CD14-positive monocyte (primary cell): Measurements from ENCODE around the gene PRKRA. TPM values are rescaled to one million over a fixed set of nuclear protein-coding genes. Genes with fewer than 3 reads are reported as not detected.

Source experiments
- DNase-seq, 3 donors: peaks; one replicate each; pipeline ENCODE4 v3.0.0-alpha.2; 2011 to 2022
- H2AFZ ChIP-seq: 2 replicates; pipeline ENCODE4 v1.6.0; 2012; ENCODE audit warnings: mild to moderate bottlenecking, low read depth, low read length, inconsistent platforms; ENCODE audit not compliant: insufficient read depth, poor library complexity, severe bottlenecking
- H3K27ac ChIP-seq, 2 donors: 1 replicate in 1 of 2; 2 replicates in 1 of 2; pipeline ENCODE4 v1.5.1; 2012 to 2013; ENCODE audit warnings: low read length in 2 of 2, control low read depth in 1 of 2, inconsistent platforms in 1 of 2, low read depth in 1 of 2, mild to moderate bottlenecking in 1 of 2
- H3K27me3 ChIP-seq, 2 donors: one replicate each; pipeline versions ENCODE4 v1.6.0 to v1.6.1; 2011 to 2013; ENCODE audit warnings: low read length in 2 of 2; ENCODE audit not compliant: control insufficient read depth in 2 of 2, insufficient read depth in 2 of 2
- H3K36me3 ChIP-seq, 2 donors: replicated peaks in 1 of 2; 1 replicate in 1 of 2; 2 replicates in 1 of 2; pipeline versions ENCODE4 v1.5.1 to v1.6.1; 2012 to 2013; ENCODE audit warnings: low read length in 2 of 2, control low read depth in 1 of 2, inconsistent platforms in 1 of 2, mild to moderate bottlenecking in 1 of 2; ENCODE audit not compliant: insufficient read depth in 2 of 2, control insufficient read depth in 1 of 2
- H3K4me1 ChIP-seq, 2 donors: 1 replicate in 1 of 2; 2 replicates in 1 of 2; pipeline versions ENCODE4 v1.5.1 to v1.6.1; 2012 to 2013; ENCODE audit warnings: low read length in 2 of 2, control low read depth in 1 of 2, inconsistent platforms in 1 of 2, mild to moderate bottlenecking in 1 of 2, moderate library complexity in 1 of 2; ENCODE audit not compliant: insufficient read depth in 2 of 2, control insufficient read depth in 1 of 2
- H3K4me2 ChIP-seq: replicated peaks from 2 replicates; pipeline ENCODE3; 2012; ENCODE audit warnings: low read length, moderate library complexity, mild to moderate bottlenecking; ENCODE audit not compliant: poor library complexity, severe bottlenecking; ENCODE audit errors: extremely low read depth
- H3K4me3 ChIP-seq, 3 experiments: fragments of 200-600 bp in 1 of 3; sonication (generic) in 1 of 3; replicated peaks in 1 of 3; 1 replicate in 2 of 3; 2 replicates in 1 of 3; pipeline ENCODE4 v1.5.1; 2011 to 2013; ENCODE audit warnings: low read length in 3 of 3, mild to moderate bottlenecking in 3 of 3, control low read depth in 2 of 3, low read depth in 2 of 3, inconsistent platforms in 1 of 3, moderate library complexity in 1 of 3
- H3K79me2 ChIP-seq: 2 replicates; pipeline ENCODE4 v1.6.0; 2012; ENCODE audit warnings: mild to moderate bottlenecking, control low read depth, inconsistent platforms, low read length, moderate library complexity; ENCODE audit not compliant: insufficient read depth
- H3K9ac ChIP-seq: 2 replicates; pipeline ENCODE4 v1.6.0; 2017; ENCODE audit warnings: low read length, mild to moderate bottlenecking; ENCODE audit not compliant: insufficient read depth, poor library complexity, severe bottlenecking
- H3K9me3 ChIP-seq, 2 donors: replicated peaks in 1 of 2; 1 replicate in 1 of 2; 2 replicates in 1 of 2; pipeline versions ENCODE4 v1.5.1 to v1.6.1; 2012 to 2013; ENCODE audit warnings: low read length in 2 of 2, control low read depth in 1 of 2; ENCODE audit not compliant: control insufficient read depth in 1 of 2, insufficient read depth in 1 of 2
- H4K20me1 ChIP-seq: 2 replicates; pipeline ENCODE4 v1.6.0; 2012; ENCODE audit warnings: mild to moderate bottlenecking, low read length, control low read depth, moderate library complexity; ENCODE audit not compliant: insufficient read depth
- H3K27ac Mint-ChIP-seq, 7 donors: one replicate each; pipeline ENCODE4 v1.8.0; 2020; ENCODE audit warnings: mild to moderate bottlenecking in 7 of 7, mixed read lengths in 7 of 7, moderate library complexity in 6 of 7, inconsistent platforms in 2 of 7
- H3K27me3 Mint-ChIP-seq, 3 donors: one replicate each; pipeline ENCODE4 v1.8.0; 2021 to 2022; ENCODE audit warnings: low read depth in 3 of 3, mild to moderate bottlenecking in 3 of 3, mixed read lengths in 3 of 3, moderate library complexity in 3 of 3, inconsistent platforms in 1 of 3
- H3K36me3 Mint-ChIP-seq, 2 donors: one replicate each; pipeline ENCODE4 v1.8.0; 2020; ENCODE audit warnings: mixed read lengths in 2 of 2, inconsistent platforms in 1 of 2, mild to moderate bottlenecking in 1 of 2
- H3K4me1 Mint-ChIP-seq: one replicate; pipeline ENCODE4 v1.8.0; 2020; ENCODE audit warnings: mild to moderate bottlenecking, mixed read lengths
- H3K4me3 Mint-ChIP-seq, 2 donors: one replicate each; pipeline ENCODE4 v1.8.0; 2020; ENCODE audit warnings: mild to moderate bottlenecking in 2 of 2, mixed read lengths in 2 of 2, moderate library complexity in 1 of 2
- H3K9me3 Mint-ChIP-seq, 7 donors: one replicate each; pipeline ENCODE4 v1.8.0; 2020 to 2022; ENCODE audit warnings: mixed read lengths in 7 of 7, mild to moderate bottlenecking in 6 of 7, moderate library complexity in 6 of 7, inconsistent platforms in 2 of 7
- WGBS: methylation state at CpG from one replicate; pipeline ENCODE4 v1.1.5; 2013; ENCODE audit warnings: missing lambda C conversion rate; ENCODE audit not compliant: insufficient coverage; 5-methylcytosine and 5-hydroxymethylcytosine counted together
- intact Hi-C, 2 donors: fragments of 100-400 bp; cut with micrococcal nuclease; formaldehyde crosslinking; loops; one replicate each; pipeline versions ENCODE4 v1.15.0 to v1.15.1; 2023
- polyA minus RNA-seq: library from RNA; depleted of rRNA, polyadenylated mRNA; stranded (reverse); fragments of >200 nt; gene quantifications from 2 replicates; pipeline ENCODE4 v1.2.3, GENCODE V29; 2012
- polyA plus RNA-seq, 3 donors: library from polyadenylated mRNA; depleted of rRNA in 1 of 3; unstranded in 2 of 3; stranded (reverse) in 1 of 3; fragments of 300-500 nt in 2 of 3; fragments of >200 nt in 1 of 3; fragmentation: Illumina TruSeq in 2 of 3; gene quantifications; 1 replicate in 2 of 3; 2 replicates in 1 of 3; pipeline ENCODE4 v1.2.3, GENCODE V29; 2012 to 2021
- total RNA-seq, 12 experiments: library from RNA in 1 of 12; stranded (reverse) in 1 of 12; fragments of 120-200 nt in 1 of 12; gene quantifications; one replicate each; pipeline ENCODE4 v1.2.4 and lab custom pipeline; 2013 to 2026; ENCODE audit warnings: mixed read lengths in 6 of 12, inconsistent platforms in 1 of 12
- TF ChIP-seq, protein P1 (sequence below): fragments of 200-600 bp; IDR thresholded peaks from one replicate; pipeline ENCODE4 v1.8.0; 2022; ENCODE audit warnings: antibody characterized with exemption, mild to moderate bottlenecking

The PRKRA gene
- 37.7 TPM for total RNA-seq (2013)
- 10 to 100 TPM; 21.0 to 35.8 (median 35.4) TPM for polyA plus RNA-seq
- 31.0 and 34.2 TPM in 2 replicates for polyA minus RNA-seq
- total RNA-seq (lab: John Stamatoyannopoulos, UW) = 11.7 to 46.9 (median 28.5) reads per million in 11 experiments

DNA sequence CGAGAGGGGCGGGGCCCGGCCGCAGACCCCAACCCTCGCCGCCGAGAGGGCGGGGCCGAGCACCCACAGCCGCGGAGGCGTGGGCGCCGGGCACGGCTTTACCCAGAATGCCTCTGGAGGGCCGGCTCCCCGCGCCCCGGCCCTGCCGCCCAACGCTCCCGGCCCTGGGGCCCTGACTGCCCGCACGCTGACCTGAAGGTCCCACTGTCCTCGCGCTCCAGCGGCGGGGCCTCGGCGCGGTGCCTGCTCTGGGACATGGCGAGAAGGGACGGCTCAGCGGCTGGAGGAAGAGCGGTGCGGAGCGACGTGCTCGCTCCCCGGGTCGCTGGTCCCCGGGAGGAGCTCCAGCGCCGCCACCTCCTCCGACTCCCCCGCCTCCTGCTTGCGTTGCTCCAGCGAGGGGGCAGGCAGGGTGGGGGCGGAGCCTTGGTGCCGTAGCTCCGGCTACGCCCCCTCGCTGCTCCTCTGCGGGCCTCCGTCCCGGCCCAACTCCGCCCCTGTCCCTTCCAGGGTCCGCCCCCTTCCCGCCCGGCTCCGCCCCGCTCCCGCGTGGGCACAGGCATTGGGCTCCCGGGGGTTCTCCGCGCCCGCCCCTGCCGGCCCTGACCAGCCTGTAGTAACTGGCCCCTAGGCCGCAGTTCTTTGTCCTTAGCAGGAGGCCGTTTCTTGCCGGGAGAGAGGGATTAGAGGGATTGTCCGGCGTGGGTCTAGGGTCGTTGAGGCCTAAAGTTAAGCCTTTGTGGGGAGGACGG is at the start of gene PRKRA, which contains the start of gene PJVK:
Gene PRKRA (minus strand): TSS at position 402 of the 752 bp plus-strand sequence. CDS start 145 bp downstream, at position 257.
Gene PJVK (plus strand): TSS at position 605 of the 752 bp plus-strand sequence. CDS start 2,032 bp downstream, outside the sequence.
- Histone ChIP-seq H3K9ac (peak within 1 kb of the TSS; percentile 86), H3K9me3 (no peaks in the 10 kb centered on the region), H3K36me3 (peaks cover 10 to 24% of the 10 kb centered on the region in 2 donors), H3K79me2 (peaks cover 24% of the 10 kb centered on the region), H2AFZ (peak within 1 kb of the TSS; percentile 99), H4K20me1 (no peaks in the 10 kb centered on the region), H3K27ac (peak within 1 kb of the TSS; percentile 71 to 85), H3K4me2 (peak within 1 kb of the TSS; percentile 99), H3K27me3 (no peaks in the 10 kb centered on the region), H3K4me3 (peak within 1 kb of the TSS; percentile 82 to 91 (median 85)), H3K4me1 (peaks cover 16 to 26% of the 10 kb centered on the region in 2 donors)
- WGBS = under 1% methylated on average over 70 of the region's 76 CpGs
- DNase-seq = peak; percentile 93 to 97 (median 94)
- Mint-ChIP-seq H3K9me3 (no peaks in the 10 kb centered on the region), H3K4me1 (peaks cover 21% of the 10 kb centered on the region), H3K27ac (peak within 1 kb of the TSS; percentile 85 to 97 (median 93)), H3K27me3 (no peaks in the 10 kb centered on the region), H3K36me3 (peaks cover 16 to 21% of the 10 kb centered on the region in 2 donors), H3K4me3 (peak within 1 kb of the TSS; percentile 91 to 93)
- TF ChIP-seq, protein P1, sequence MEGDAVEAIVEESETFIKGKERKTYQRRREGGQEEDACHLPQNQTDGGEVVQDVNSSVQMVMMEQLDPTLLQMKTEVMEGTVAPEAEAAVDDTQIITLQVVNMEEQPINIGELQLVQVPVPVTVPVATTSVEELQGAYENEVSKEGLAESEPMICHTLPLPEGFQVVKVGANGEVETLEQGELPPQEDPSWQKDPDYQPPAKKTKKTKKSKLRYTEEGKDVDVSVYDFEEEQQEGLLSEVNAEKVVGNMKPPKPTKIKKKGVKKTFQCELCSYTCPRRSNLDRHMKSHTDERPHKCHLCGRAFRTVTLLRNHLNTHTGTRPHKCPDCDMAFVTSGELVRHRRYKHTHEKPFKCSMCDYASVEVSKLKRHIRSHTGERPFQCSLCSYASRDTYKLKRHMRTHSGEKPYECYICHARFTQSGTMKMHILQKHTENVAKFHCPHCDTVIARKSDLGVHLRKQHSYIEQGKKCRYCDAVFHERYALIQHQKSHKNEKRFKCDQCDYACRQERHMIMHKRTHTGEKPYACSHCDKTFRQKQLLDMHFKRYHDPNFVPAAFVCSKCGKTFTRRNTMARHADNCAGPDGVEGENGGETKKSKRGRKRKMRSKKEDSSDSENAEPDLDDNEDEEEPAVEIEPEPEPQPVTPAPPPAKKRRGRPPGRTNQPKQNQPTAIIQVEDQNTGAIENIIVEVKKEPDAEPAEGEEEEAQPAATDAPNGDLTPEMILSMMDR = no peak
- intact Hi-C loops = loop anchor here in 1 of 2 donors (1.0 kb wide), 1 partner anchor 28 kb away; no protein-coding TSS in a partner anchor

DNA sequence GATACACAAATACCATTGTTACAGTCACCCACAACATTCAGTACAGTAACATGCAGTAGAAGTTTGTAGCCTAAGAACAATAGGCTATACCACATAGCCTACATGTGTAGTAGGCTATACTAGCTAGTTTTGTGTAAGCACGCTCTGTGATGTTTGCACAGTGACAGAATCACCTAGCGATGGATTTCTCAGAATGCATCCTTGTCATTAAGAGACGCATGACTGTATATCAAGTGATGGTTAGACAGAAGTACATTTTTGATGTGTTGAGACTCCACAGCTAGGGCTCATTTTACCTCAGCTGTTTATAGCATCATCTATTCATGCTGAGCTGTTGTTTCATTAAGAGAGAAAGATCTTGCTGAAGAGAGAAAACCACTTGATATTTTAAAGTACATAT is 48.7 kb upstream of the PRKRA start:
- Histone ChIP-seq H3K4me3 (no peak overlapping the region), H3K36me3 (peaks cover 96 to 97% of the 10 kb centered on the region in 2 donors), H3K9me3 (no peaks in the 10 kb centered on the region), H3K27me3 (no peaks in the 10 kb centered on the region), H2AFZ (no peak overlapping the region), H3K79me2 (no peaks in the 10 kb centered on the region), H3K9ac (no peak overlapping the region), H3K4me2 (no peak overlapping the region), H3K4me1 (no peaks in the 10 kb centered on the region), H4K20me1 (no peaks in the 10 kb centered on the region), H3K27ac (no peak overlapping the region)
- Mint-ChIP-seq H3K36me3 (peaks cover 86 to 87% of the 10 kb centered on the region in 2 donors), H3K27me3 (no peaks in the 10 kb centered on the region), H3K9me3 (no peaks in the 10 kb centered on the region), H3K27ac (no peak overlapping the region), H3K4me1 (no peaks in the 10 kb centered on the region), H3K4me3 (no peak overlapping the region)
- TF ChIP-seq, protein P1 = no peak
- no peak for DNase-seq
- intact Hi-C loops = no loop called here
- 100% methylated on average over 3 of the region's 3 CpGs for WGBS
